GM18498 (cell line): ENCODE results near the gene CCSER2.
"Not testable (repeated sequence)": the region's sequence is repeated elsewhere in the genome, so short reads cannot be mapped to it uniquely, and the experiment has no call there.

Source experiments
- ATAC-seq: cut with Tn5 transposase; IDR thresholded peaks from one replicate; pipeline ENCODE4 v1.9.1; 2021; ENCODE audit warnings: mild to moderate bottlenecking, moderate library complexity; ENCODE audit not compliant: unreplicated experiment

The CCSER2 gene

GRCh38 chr10:84519235-84519634, 190.8 kb downstream of the CCSER2 start:
- ATAC-seq = no peak

- no peak for ATAC-seq
Measured at GRCh38 chr10:84521013-84521412, 192.6 kb downstream of the CCSER2 start.

- no peak for ATAC-seq
Measured at GRCh38 chr10:84521468-84521867, 193.1 kb downstream of the CCSER2 start.

- no peak for ATAC-seq
Measured at GRCh38 chr10:84522612-84523462, 194.4 kb downstream of the CCSER2 start.

- no peak for ATAC-seq
Measured at GRCh38 chr10:84523526-84523925, 195.1 kb downstream of the CCSER2 start.

GRCh38 chr10:84524435-84524834, 196.0 kb downstream of the CCSER2 start:
- ATAC-seq = no peak

GRCh38 chr10:84525120-84525806, 196.9 kb downstream of the CCSER2 start:
- no peak for ATAC-seq

- not testable (repeated sequence) for ATAC-seq
Measured at GRCh38 chr10:84525807-84526182, 197.4 kb downstream of the CCSER2 start.

- not testable (repeated sequence) for ATAC-seq
Measured at GRCh38 chr10:84527386-84527785, 199.0 kb downstream of the CCSER2 start.

GRCh38 chr10:84528526-84528925, 200.1 kb downstream of the CCSER2 start:
- not testable (repeated sequence) for ATAC-seq

GRCh38 chr10:84530724-84531325, 202.4 kb downstream of the CCSER2 start:
- no peak for ATAC-seq

GRCh38 chr10:84531396-84531795, 203.0 kb downstream of the CCSER2 start:
- ATAC-seq = no peak

- ATAC-seq = no peak
Measured at GRCh38 chr10:84534168-84534567, 205.8 kb downstream of the CCSER2 start.

GRCh38 chr10:84537447-84537931, 209.1 kb downstream of the CCSER2 start:
- peak; percentile 75 for ATAC-seq

GRCh38 chr10:84538036-84538435, 209.6 kb downstream of the CCSER2 start:
- ATAC-seq = no peak

GRCh38 chr10:84539216-84539615, 210.8 kb downstream of the CCSER2 start:
- ATAC-seq = no peak

- ATAC-seq = peak; percentile 22
Measured at GRCh38 chr10:84540022-84540616, 211.7 kb downstream of the CCSER2 start.

GRCh38 chr10:84540617-84541288, 212.4 kb downstream of the CCSER2 start:
- peak; percentile 95 for ATAC-seq

- ATAC-seq = no peak
Measured at GRCh38 chr10:84541289-84541637, 212.9 kb downstream of the CCSER2 start.

GRCh38 chr10:84542522-84543490, 214.4 kb downstream of the CCSER2 start:
- ATAC-seq = no peak
